B cell (primary cell): Measurements from ENCODE around the gene MYOC. TPM values are rescaled to one million over a fixed set of nuclear protein-coding genes. Genes with fewer than 3 reads are reported as not detected.

ENCODE experiments used
- ATAC-seq: fragments of 200-7000 bp; cut with Tn5 transposase; one replicate; pipeline ENCODE4 v1.10.0; 2021; ENCODE audit warnings: low read depth, mild to moderate bottlenecking, moderate number of reproducible peaks, moderate library complexity
- CTCF ChIA-PET: fragments of 350-600 bp; sonication (Branson Sonifier 250); formaldehyde crosslinking; loops from one replicate; lab custom pipeline; 2021; ENCODE audit warnings: antibody characterized with exemption, inconsistent platforms; lab: Charles Lee
- POLR2A ChIA-PET: fragments of 350-600 bp; sonication (Branson Sonifier 250); formaldehyde crosslinking; loops from one replicate; lab custom pipeline; 2021; ENCODE audit warnings: antibody characterized with exemption; lab: Charles Lee
- DNase-seq: peaks from one replicate; pipeline ENCODE4 v3.0.0; 2013
- H2AFZ ChIP-seq: 2 replicates; pipeline ENCODE4 v1.6.1; 2012; ENCODE audit warnings: mild to moderate bottlenecking, low read depth, low read length; ENCODE audit not compliant: insufficient read depth, poor library complexity, severe bottlenecking
- H3K27ac ChIP-seq, 2 donors: 1 replicate in 1 of 2; 2 replicates in 1 of 2; pipeline ENCODE4 v1.5.1; 2012 to 2013; ENCODE audit warnings: low read length in 2 of 2, mild to moderate bottlenecking in 2 of 2, moderate library complexity in 1 of 2
- H3K27me3 ChIP-seq, 4 experiments: fragments of 200-600 bp in 1 of 4; sonication (generic) in 1 of 4; replicated peaks in 1 of 4; 1 replicate in 2 of 4; 2 replicates in 2 of 4; pipeline versions ENCODE4 v1.6.1 to v1.7.0; 2013 to 2016; ENCODE audit warnings: low read length in 3 of 4, mild to moderate bottlenecking in 2 of 4, mixed read lengths in 1 of 4, moderate library complexity in 1 of 4; ENCODE audit not compliant: insufficient read depth in 4 of 4, control insufficient read depth in 3 of 4; ENCODE audit errors: control extremely low read depth in 1 of 4
- H3K36me3 ChIP-seq, 2 experiments: replicated peaks in 1 of 2; 1 replicate in 1 of 2; 2 replicates in 1 of 2; pipeline versions ENCODE4 v1.6.1 to v1.7.1; 2013; ENCODE audit warnings: low read length in 1 of 2; ENCODE audit not compliant: insufficient read depth in 2 of 2, control insufficient read depth in 1 of 2; ENCODE audit errors: control extremely low read depth in 1 of 2, extremely low read depth in 1 of 2
- H3K4me1 ChIP-seq, 2 donors: fragments of 200-600 bp in 1 of 2; sonication (generic) in 1 of 2; 1 replicate in 1 of 2; 2 replicates in 1 of 2; pipeline versions ENCODE4 v1.5.1 to v1.6.1; 2013 to 2017; ENCODE audit warnings: low read length in 2 of 2; ENCODE audit not compliant: control insufficient read depth in 2 of 2, insufficient read depth in 2 of 2
- H3K4me2 ChIP-seq: replicated peaks from 2 replicates; pipeline ENCODE3; 2012; ENCODE audit warnings: mild to moderate bottlenecking, low read depth, low read length; ENCODE audit not compliant: poor library complexity, severe bottlenecking
- H3K4me3 ChIP-seq, 5 experiments: fragments of 200-600 bp in 1 of 5; sonication (generic) in 1 of 5; 1 replicate in 3 of 5; 2 replicates in 2 of 5; pipeline versions ENCODE4 v1.5.1 to v1.7.0; 2011 to 2016; ENCODE audit warnings: low read length in 4 of 5, mild to moderate bottlenecking in 4 of 5, low read depth in 2 of 5, control low read depth in 1 of 5, moderate library complexity in 1 of 5; ENCODE audit not compliant: insufficient read depth in 1 of 5; ENCODE audit errors: control extremely low read depth in 1 of 5, extremely low read depth in 1 of 5
- H3K79me2 ChIP-seq: fragments of 200-600 bp; sonication (generic); one replicate; pipeline ENCODE4 v1.6.0; 2016; ENCODE audit warnings: low read length; ENCODE audit not compliant: control insufficient read depth, insufficient read depth
- H3K9ac ChIP-seq: fragments of 200-600 bp; sonication (generic); 2 replicates; pipeline ENCODE4 v1.6.1; 2017; ENCODE audit warnings: mild to moderate bottlenecking, low read length, moderate library complexity
- H3K9me3 ChIP-seq, 3 donors: one replicate each; pipeline versions ENCODE4 v1.6.1 to v1.7.1; 2013; ENCODE audit warnings: low read length in 2 of 3; ENCODE audit not compliant: control insufficient read depth in 2 of 3, insufficient read depth in 1 of 3; ENCODE audit errors: control extremely low read depth in 1 of 3
- H4K20me1 ChIP-seq: 2 replicates; pipeline ENCODE4 v1.6.0; 2012; ENCODE audit warnings: mild to moderate bottlenecking, low read length; ENCODE audit not compliant: insufficient read depth, control insufficient read depth, poor library complexity, severe bottlenecking
- H3K27ac Mint-ChIP-seq: one replicate; pipeline ENCODE4 v1.8.0; 2021; ENCODE audit warnings: mixed read lengths
- H3K27me3 Mint-ChIP-seq: one replicate; pipeline ENCODE4 v1.8.0; 2021; ENCODE audit warnings: mixed read lengths
- H3K4me1 Mint-ChIP-seq: one replicate; pipeline ENCODE4 v1.8.0; 2021; ENCODE audit warnings: mixed read lengths
- H3K4me3 Mint-ChIP-seq: one replicate; pipeline ENCODE4 v1.8.0; 2021; ENCODE audit warnings: mixed read lengths
- H3K9me3 Mint-ChIP-seq: one replicate; pipeline ENCODE4 v1.8.0; 2022; ENCODE audit warnings: mixed read lengths; ENCODE audit not compliant: insufficient read depth
- EZH2 ChIP-seq: IDR thresholded peaks from 2 replicates; pipeline ENCODE4 v1.6.1; 2012; ENCODE audit warnings: borderline replicate concordance, low read depth, mild to moderate bottlenecking, moderate library complexity, low read length; ENCODE audit not compliant: insufficient read depth, poor library complexity, severe bottlenecking
- WGBS: methylation state at CpG from one replicate; pipeline ENCODE4 v1.1.5; 2013; ENCODE audit warnings: missing lambda C conversion rate; ENCODE audit not compliant: insufficient coverage; 5-methylcytosine and 5-hydroxymethylcytosine counted together
- intact Hi-C: fragments of 100-400 bp; cut with micrococcal nuclease; formaldehyde crosslinking; loops from one replicate; pipeline ENCODE4 v1.10.0; 2022
- polyA plus RNA-seq: library from polyadenylated mRNA; depleted of rRNA; stranded (reverse); fragments of >200 nt; gene quantifications from 2 replicates; pipeline ENCODE4 v1.2.3, GENCODE V29; 2012
- total RNA-seq, 2 donors: library from RNA; stranded (reverse); fragments of 120-200 nt in 1 of 2; gene quantifications; 1 replicate in 1 of 2; 2 replicates in 1 of 2; pipeline versions ENCODE4 v1.2.3 to v1.2.4, GENCODE V29; 2013 to 2022
- TF ChIP-seq, protein P1 (sequence below): fragments of 200-600 bp; IDR thresholded peaks from one replicate; pipeline ENCODE4 v1.8.0; 2022; ENCODE audit warnings: antibody characterized with exemption, mild to moderate bottlenecking

The MYOC gene
- total and polyA plus RNA-seq, 2 donors (not counting 1 experiment from before 2014, with no cell fraction given): not detected

DNA sequence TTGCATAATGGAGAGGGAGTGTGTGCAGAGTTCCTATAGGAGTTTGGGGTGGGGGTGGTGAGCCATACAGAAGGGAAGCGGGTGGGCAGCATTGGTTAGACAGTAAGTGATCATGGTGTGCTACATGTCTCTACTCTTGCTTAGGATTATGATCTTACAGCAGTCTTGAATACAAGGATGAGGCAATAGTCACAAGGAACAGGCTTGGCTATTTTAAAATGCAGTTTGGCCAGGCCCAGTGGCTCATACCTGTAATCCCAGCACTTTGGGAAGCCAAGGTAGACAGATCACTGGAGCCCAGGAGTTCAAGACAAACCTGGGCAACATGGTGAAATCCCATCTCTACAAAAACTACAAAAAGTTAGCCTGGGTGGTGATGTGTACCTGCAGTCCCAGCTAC is 12.3 kb downstream of the MYOC start:
- no peaks in the 10 kb centered on the region for H4K20me1 ChIP-seq

DNA sequence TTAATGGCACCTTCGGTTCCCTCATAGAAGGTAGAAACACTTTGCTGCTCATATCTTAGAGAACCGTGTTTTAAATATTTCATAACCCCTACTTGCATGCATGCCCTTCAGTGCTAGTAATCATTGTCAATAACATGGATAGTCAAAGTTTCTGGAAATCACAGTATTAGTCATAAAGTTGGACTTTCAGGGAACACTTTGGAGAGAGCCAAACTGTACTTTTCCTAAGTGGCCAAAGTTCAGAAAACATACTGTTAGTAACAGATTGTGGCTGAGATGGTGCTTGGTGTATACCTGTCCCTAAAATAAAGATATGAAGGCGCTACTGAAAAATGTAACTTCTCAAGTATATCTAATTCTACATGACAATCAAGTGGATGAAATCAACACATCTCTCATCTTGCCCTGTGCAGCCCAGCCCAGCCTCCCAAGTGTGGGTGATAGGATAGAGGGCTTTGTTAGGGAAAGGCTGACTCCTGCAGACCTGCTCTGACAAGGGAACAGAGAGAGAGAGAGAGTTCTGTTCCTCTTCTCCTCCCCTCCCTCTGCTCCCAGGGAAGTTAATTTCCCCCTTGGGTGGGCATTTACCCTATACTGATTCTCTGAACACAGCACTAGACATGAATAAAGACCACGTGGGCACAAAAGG is 14.4 kb downstream of the MYOC start:
- CTCF ChIA-PET: no interaction called here
- POLR2A ChIA-PET: no interaction called here
- WGBS: 0% methylated on average over 1 of the region's 4 CpGs

More for the DNA sequence above, 12.3 kb downstream of the MYOC start:
- no peak overlapping the region for H2AFZ ChIP-seq
- H3K27me3 Mint-ChIP-seq: peaks cover 5% of the 10 kb centered on the region
- no peak overlapping the region for H3K4me3 ChIP-seq
- no peak overlapping the region for H3K9ac ChIP-seq
- no peaks in the 10 kb centered on the region for H3K4me1 ChIP-seq
- no peak overlapping the region for H3K27ac ChIP-seq
- DNase-seq (no peak), ATAC-seq (no peak)
- H3K4me1 Mint-ChIP-seq: peaks cover 3% of the 10 kb centered on the region
- no peaks in the 10 kb centered on the region for H3K9me3 Mint-ChIP-seq
- H3K9me3 ChIP-seq: no peaks in the 10 kb centered on the region
- no peaks in the 10 kb centered on the region for H3K27me3 ChIP-seq
- no peak for TF ChIP-seq EZH2
- TF ChIP-seq, protein P1, sequence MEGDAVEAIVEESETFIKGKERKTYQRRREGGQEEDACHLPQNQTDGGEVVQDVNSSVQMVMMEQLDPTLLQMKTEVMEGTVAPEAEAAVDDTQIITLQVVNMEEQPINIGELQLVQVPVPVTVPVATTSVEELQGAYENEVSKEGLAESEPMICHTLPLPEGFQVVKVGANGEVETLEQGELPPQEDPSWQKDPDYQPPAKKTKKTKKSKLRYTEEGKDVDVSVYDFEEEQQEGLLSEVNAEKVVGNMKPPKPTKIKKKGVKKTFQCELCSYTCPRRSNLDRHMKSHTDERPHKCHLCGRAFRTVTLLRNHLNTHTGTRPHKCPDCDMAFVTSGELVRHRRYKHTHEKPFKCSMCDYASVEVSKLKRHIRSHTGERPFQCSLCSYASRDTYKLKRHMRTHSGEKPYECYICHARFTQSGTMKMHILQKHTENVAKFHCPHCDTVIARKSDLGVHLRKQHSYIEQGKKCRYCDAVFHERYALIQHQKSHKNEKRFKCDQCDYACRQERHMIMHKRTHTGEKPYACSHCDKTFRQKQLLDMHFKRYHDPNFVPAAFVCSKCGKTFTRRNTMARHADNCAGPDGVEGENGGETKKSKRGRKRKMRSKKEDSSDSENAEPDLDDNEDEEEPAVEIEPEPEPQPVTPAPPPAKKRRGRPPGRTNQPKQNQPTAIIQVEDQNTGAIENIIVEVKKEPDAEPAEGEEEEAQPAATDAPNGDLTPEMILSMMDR: no peak
- ChIA-PET POLR2A (no interaction called here), CTCF (no interaction called here)
- H3K36me3 ChIP-seq: no peaks in the 10 kb centered on the region
- H3K27ac Mint-ChIP-seq: no peak overlapping the region
- intact Hi-C loops: no loop called here
- no peaks in the 10 kb centered on the region for H3K79me2 ChIP-seq
- 75% methylated on average over 1 of the region's 1 CpG for WGBS
- no peak overlapping the region for H3K4me3 Mint-ChIP-seq
- H3K4me2 ChIP-seq: no peak overlapping the region

More for the DNA sequence above, 14.4 kb downstream of the MYOC start:
- no peaks in the 10 kb centered on the region for H3K4me1 ChIP-seq
- no peak for ATAC-seq
- no peaks in the 10 kb centered on the region for H4K20me1 ChIP-seq
- H3K4me3 ChIP-seq: no peak overlapping the region
- H3K79me2 ChIP-seq: no peaks in the 10 kb centered on the region
- H3K9ac ChIP-seq: no peak overlapping the region
- TF ChIP-seq EZH2: no peak
- TF ChIP-seq, protein P1: no peak
- H3K27ac ChIP-seq: no peak overlapping the region
- Mint-ChIP-seq H3K27me3 (no peaks in the 10 kb centered on the region), H3K9me3 (no peaks in the 10 kb centered on the region), H3K27ac (no peak overlapping the region), H3K4me3 (no peak overlapping the region), H3K4me1 (no peaks in the 10 kb centered on the region)
- H2AFZ ChIP-seq: no peak overlapping the region
- no peaks in the 10 kb centered on the region for H3K27me3 ChIP-seq
- intact Hi-C loops: no loop called here
- H3K4me2 ChIP-seq: no peak overlapping the region
- no peaks in the 10 kb centered on the region for H3K9me3 ChIP-seq
- H3K36me3 ChIP-seq: no peaks in the 10 kb centered on the region
- no peak for DNase-seq
